HG02870 (cell line): ENCODE measurements around the gene ADM2.
"Not testable (repeated sequence)": the region's sequence is repeated elsewhere in the genome, so short reads cannot be mapped to it uniquely, and the experiment has no call there.

Experiments
- ATAC-seq: cut with Tn5 transposase; IDR thresholded peaks from one replicate; pipeline ENCODE4 v1.9.1; 2021; ENCODE audit warnings: mild to moderate bottlenecking, moderate library complexity; ENCODE audit not compliant: unreplicated experiment

The ADM2 gene

DNA sequence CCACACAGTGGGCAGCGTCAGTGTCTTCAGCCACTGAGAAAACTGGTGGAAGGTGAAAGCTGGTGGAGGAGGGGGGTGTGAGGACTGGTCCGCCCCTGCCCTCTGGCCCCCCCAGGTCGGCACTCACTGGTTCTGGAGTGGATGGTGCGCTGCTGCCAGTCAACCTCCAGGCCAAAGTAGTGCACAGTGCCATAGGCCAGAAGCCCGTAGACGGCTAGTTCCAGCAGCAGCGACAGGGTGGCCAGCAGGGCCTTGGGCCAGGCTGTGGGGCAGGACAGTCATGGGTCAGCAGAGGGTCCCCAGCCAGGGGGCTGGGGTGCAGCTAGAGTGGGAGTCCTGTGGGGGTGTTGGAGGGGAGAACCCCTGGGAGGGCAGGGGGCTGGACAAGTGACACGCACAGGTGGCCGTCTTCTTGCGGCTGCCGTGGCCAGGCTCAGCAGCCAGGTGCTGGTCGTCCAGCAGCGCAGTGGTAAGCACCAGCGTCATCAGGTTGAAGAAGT lies 24.0 kb downstream of the ADM2 start:
- ATAC-seq: no peak

DNA sequence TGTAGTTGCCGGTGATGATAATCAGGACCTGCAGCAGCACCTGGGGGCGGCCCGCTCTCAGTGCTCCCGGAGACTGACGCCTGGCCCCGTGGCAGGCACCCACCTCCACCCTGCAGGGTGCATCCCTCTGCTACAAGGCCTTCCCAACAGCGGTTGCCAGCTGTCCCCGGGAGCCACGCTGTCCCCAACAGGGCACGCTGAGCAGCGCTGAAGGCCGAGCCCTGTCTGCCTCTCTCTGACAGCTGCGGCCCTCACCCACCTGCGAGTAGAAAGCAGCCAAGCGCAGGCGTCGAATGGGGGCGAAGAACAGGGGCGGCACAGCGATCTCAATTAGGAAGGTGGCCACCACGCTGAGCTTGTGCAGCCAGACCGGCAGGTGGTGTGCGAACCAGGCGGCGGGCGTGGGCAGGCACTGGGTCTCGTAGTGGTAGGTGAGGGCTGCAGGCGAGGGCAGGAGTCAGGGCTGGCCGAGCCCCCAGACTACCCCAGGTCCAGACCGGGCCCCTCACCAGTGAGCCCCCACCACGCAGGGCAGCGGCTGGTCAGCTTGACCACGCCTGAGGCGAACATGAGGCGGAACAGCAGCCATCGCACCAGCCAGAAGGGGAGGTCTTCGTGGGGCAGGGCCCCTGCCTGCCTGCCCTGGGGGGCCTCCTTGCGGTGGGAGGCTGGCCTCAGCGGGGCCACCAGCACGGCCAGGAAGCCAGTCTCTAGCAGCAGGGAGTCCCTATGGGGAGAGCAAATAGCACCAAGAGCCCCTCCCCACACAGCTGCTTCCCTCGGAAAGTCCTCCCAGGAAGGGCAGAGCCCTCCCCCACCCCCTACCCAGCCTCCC lies 24.6 kb downstream of the ADM2 start:
- ATAC-seq: no peak

DNA sequence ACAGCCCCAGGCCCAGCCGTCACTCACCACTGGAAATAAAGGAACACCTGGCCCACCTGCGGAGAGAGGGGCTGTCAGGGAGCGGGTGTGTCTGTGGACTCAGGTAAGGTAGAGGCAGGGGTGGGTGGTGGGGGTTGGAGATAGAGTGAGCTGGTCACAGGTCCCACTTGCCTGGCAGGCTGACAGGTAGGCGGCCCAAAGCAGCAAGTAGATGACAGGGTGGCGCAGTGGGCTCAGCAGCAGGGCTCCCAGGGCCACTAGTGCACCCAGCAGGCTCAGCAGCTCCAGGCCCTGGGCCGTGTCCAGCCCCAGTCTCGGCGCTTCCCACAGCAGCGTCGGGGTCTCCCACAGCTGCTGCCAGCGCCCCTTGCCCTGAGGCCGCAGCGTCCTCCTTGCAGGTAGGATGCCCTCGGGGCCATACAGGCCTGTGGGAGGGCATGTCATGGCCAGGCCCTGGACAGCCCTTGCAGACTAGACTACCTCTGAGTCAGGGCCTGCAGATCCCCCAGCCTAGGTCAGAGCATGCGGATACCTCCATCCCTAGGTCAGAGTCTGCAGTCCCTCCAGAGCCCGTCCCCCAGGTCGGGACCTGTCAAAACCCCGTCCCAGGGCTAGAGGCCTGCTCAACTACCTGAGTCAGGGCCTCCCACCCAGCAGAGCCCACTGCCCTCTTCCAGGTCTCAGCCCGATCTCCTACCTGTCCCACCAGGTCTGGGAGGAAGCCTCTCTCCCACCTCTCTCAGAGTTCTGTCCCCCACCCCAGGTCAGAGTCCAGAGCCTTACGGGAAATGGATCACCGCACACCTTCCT lies 25.5 kb downstream of the ADM2 start:
- no peak for ATAC-seq

DNA sequence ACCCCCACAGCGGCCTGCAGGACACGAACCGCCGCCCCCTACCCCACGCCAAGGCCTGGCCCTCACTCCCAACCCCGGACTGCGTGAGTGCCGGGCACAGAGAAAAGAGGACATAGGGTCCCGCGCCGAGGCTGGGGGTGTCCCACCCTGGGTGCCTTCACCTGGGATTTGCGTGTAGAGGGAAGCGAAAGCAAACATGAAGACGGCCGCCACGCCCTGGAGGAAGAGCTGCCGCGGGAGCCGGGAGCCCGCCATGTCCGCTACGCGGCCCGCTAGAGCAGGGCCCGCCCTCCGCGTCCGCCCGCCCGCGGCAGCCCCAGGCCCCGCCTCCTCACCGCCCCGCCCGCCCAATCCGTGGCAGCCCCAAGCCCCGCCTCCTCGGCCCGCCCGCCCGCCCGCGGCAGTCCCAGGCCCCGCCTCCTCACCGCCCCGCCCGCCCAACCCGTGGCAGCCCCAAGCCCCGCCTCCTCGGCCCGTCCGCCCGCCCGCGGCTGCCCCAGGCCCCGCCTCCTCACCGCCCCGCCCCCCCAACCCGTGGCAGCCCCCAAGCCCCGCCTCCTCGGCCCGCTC lies 26.2 kb downstream of the ADM2 start, which contains the start of gene LMF2:
TSS of gene LMF2 (minus strand) at position 282 of the 570 bp plus-strand sequence. CDS start at position 255, 27 bp downstream.
- peak; percentile 56 for ATAC-seq

DNA sequence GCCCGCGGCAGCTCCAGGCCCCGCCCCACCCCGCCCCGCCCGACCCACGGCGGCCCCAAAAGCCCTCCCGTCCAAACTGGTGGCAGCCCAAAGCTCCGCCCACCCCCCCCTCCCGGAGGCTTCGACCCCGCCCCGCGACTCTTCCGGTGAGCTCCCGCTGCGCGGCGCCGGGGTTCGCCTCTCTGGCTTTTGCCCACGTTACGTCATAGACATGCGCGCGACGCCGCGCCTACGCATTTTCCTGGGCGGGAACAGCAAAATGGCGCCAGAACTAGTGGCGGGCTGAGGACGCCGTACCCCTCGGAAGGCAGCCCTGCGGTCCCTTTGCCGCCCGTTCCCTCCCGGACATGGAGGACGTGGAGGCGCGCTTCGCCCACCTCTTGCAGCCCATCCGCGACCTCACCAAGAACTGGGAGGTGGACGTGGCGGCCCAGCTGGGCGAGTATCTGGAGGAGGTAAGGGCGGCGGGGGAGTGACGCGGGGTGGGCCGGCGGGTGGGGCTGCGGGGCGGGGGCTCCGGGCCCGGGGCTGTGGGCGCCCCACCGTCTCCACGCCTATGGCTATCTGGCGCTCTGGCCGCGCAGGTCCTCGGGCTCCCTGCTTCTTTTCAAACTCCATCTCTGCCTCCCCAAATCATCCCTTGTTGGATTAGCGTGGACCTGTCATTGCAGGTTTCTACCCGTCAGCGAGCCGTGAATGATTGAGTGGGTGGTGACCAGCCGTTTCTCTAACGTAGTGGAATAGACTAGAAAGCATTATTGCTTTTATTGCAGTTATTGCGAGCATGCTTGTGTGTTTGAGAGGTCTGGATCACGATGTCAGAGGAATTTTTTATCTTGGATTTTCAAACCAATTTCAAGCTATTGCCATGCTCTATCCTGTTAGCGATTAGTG lies 26.9 kb downstream of the ADM2 start, which contains the start of gene NCAPH2:
TSS of gene NCAPH2 (plus strand) at position 234 of the 894 bp plus-strand sequence. CDS start at position 348, 114 bp downstream.
- ATAC-seq: peak; percentile 75

GRCh38 chr22:50508897-50509296 lies 27.6 kb downstream of the ADM2 start:
- ATAC-seq: no peak

DNA sequence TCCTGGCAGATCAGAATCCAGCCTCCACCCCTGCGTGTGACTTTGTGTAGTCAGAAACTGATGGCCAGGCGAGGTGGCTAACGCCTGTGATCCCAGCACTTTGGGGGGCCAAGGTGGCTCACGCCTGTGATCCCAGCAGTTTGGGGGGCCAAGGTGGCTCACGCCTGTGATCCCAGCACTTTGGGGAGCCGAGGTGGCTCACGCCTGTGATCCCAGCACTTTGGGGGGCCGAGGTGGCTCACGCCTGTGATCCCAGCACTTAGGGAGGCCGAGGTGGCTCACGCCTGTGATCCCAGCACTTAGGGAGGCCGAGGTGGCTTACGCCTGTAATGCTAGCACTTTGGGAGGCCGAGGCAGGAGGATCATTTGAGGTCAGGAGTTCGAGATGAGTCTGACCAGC lies 31.8 kb downstream of the ADM2 start:
- ATAC-seq: no peak

- ATAC-seq: no peak
Measured at GRCh38 chr22:50516068-50516467, 34.7 kb downstream of the ADM2 start.

DNA sequence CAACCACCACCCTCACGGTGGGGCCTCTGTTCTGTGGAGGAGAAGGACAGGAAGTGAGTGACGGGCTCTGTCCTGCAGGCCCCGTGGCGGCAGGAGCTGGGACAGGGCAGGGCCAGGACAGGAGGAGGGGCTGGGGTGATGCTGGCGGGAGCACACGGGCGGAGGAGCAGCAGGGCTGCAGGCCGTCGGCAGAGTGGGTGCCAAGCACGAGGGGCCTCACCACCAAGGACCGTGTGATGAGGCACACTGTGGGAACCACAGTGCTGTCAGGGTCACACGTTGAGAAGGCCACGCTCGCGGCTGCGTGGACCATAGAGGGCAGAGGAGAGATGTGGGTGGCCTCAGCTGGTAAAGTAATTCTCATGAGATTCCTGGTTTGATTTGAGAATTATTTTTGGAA lies 35.5 kb downstream of the ADM2 start:
- ATAC-seq: no peak

DNA sequence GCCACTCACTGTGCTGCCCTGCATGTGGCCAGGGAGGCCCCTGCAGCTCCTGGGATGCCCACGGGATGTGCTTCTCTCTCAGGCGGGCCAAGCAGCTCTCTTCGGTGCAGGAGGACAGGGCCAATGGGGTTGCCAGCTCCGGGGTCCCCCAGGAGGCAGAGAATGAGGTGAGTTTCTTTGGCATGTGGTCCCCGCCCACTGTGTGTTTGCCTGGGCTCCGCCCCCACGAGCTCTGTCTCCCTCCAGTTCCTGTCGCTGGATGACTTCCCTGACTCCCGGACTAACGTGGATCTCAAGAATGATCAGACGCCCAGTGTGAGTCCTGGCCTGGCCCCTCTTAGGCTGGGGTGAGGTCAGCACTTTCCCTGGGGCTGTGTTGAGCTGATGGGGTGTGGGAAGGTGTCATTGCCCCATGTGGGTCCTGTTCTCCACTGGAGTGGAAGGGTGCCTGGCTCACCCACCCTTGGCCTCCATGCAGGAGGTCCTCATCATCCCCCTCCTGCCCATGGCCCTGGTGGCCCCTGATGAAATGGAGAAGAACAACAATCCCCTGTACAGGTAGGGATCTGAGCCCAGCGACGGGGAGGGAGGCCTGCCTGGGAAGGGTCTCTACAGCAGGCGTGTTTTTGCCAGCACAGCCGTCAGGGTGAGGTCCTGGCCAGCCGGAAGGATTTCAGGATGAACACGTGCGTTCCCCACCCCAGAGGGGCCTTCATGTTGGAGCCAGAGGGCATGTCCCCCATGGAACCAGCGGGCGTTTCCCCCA lies 36.3 kb downstream of the ADM2 start:
- ATAC-seq: no peak

DNA sequence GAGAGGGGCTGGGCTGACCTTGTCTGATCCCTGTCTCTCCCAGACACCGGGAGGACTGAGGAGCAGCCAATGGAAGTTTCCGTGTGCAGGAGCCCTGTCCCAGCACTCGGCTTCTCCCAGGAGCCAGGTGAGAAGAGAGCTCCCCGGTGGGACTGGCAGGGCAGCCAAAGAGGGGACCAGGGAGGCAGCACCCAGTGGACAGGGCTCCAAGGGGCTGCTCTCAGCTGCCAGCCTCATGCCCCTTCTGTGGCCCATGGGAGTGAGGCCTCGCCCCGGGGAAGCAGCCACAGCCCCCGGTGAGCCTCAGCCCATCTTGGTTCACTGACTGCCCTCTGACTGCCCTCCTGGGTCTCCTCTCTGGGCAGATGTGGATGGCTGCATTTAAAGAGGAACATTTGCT lies 37.3 kb downstream of the ADM2 start:
- no peak for ATAC-seq

- ATAC-seq: no peak
Measured at GRCh38 chr22:50519151-50519550, 37.8 kb downstream of the ADM2 start.

DNA sequence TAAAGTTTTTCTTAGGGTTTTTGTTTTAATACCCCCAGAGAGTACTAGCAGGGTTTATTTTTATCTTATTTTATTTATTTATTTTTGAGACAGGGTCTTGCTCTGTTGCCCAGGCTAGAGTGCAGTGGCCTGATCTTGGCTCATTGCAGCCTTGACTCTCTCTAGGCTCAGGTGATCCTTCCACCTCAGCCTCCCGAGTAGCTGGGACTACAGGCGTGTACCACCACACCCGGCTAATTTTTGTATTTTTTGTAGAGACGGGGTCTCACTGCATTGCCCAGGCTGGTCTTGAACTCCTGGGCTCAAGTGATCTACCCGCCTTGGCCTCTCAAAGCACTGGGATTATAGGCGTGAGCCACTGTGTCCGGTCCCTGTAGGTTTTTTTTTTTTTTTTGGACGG lies 38.8 kb downstream of the ADM2 start:
- ATAC-seq: not testable (repeated sequence)

- ATAC-seq: no peak
Measured at GRCh38 chr22:50520826-50521453, 39.6 kb downstream of the ADM2 start.

DNA sequence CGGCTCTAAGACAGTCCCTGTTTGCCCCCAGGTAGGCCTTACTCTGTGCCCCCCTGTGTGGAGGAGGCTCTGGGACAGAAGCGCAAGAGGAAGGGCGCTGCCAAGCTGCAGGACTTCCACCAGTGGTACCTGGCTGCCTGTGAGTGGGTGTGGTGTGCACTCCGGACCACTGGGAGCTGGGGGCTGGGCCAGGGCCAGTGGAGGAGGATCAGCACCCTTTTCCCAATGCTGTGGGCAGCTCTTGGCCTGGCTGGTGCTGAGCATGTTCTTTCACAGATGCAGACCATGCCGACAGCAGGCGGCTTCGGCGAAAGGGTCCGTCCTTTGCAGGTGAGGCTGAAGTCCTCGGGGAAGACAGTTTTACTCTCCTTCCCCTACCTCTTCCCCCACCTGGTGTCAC lies 40.4 kb downstream of the ADM2 start:
- ATAC-seq: no peak

- no peak for ATAC-seq
Measured at GRCh38 chr22:50522208-50522805, 41.0 kb downstream of the ADM2 start.

DNA sequence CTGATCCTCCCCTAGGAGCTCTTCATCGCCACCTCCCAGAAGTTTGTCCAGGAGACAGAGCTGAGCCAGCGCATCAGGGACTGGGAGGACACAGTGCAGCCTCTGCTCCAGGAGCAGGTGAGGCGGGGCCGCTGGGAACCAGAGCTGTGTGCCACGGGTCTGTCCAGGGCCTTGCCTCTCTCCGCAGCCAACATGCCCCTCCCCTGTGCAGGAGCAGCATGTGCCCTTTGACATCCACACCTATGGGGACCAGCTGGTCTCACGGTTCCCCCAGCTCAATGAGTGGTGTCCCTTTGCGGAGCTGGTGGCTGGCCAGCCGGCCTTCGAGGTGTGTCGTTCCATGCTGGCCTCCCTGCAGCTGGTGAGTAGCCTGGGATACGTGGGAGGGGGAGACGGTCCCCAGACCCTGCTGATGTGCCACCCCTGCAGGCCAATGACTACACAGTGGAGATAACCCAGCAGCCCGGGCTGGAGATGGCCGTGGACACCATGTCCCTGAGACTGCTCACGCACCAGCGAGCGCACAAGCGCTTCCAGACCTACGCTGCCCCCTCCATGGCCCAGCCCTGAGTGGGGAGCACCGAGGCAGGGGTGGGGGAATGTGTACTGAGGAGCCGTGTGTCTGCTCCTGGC lies 41.6 kb downstream of the ADM2 start:
- ATAC-seq: no peak

GRCh38 chr22:50523458-50523805 lies 42.1 kb downstream of the ADM2 start:
- ATAC-seq: no peak
